Loucy (cell line): ENCODE results near the gene PDE10A.

Source experiments
- H2AFZ ChIP-seq: fragments of 200-600 bp; sonication (generic); 2 replicates; pipeline ENCODE4 v1.6.0; 2016; ENCODE audit warnings: antibody characterized with exemption, mild to moderate bottlenecking, low read length, moderate library complexity
- H3F3A ChIP-seq: fragments of 200-600 bp; 2 replicates; pipeline ENCODE4 v1.6.0; 2016; ENCODE audit warnings: antibody characterized with exemption, low read depth, mild to moderate bottlenecking
- H3K27me3 ChIP-seq: fragments of 200-600 bp; sonication (generic); 2 replicates; pipeline ENCODE4 v1.6.1; 2014; ENCODE audit warnings: low read length, mild to moderate bottlenecking; ENCODE audit not compliant: insufficient read depth, poor library complexity, severe bottlenecking
- H3K36me3 ChIP-seq: fragments of 200-600 bp; sonication (generic); 2 replicates; pipeline ENCODE4 v1.6.1; 2016; ENCODE audit warnings: low read length; ENCODE audit not compliant: insufficient read depth
- H3K4me1 ChIP-seq: fragments of 200-600 bp; sonication (generic); 2 replicates; pipeline ENCODE4 v1.5.1; 2014; ENCODE audit warnings: low read length, mild to moderate bottlenecking; ENCODE audit not compliant: insufficient read depth, poor library complexity, severe bottlenecking
- H3K4me2 ChIP-seq: fragments of 200-600 bp; sonication (generic); 2 replicates; pipeline ENCODE4 v1.6.0; 2014; ENCODE audit warnings: antibody characterized with exemption, low read length, low read depth, mild to moderate bottlenecking; ENCODE audit not compliant: poor library complexity, severe bottlenecking
- H3K4me3 ChIP-seq: fragments of 200-600 bp; sonication (generic); 2 replicates; pipeline ENCODE4 v1.5.1; 2014; ENCODE audit warnings: low read length, mild to moderate bottlenecking, mixed read lengths; ENCODE audit not compliant: poor library complexity, severe bottlenecking
- H3K79me2 ChIP-seq: fragments of 200-600 bp; sonication (generic); 2 replicates; pipeline ENCODE4 v1.6.1; 2014; ENCODE audit warnings: low read length; ENCODE audit not compliant: insufficient read depth
- H3K9ac ChIP-seq: fragments of 200-600 bp; sonication (generic); 2 replicates; pipeline ENCODE4 v1.6.0; 2014; ENCODE audit warnings: mild to moderate bottlenecking, low read depth, low read length, moderate library complexity; ENCODE audit not compliant: poor library complexity, severe bottlenecking
- H3K9me2 ChIP-seq: fragments of 200-600 bp; sonication (generic); replicated peaks from 2 replicates; pipeline ENCODE4 v1.6.1; 2016; ENCODE audit warnings: low read depth, low read length, mixed read lengths
- H3K9me3 ChIP-seq: fragments of 200-600 bp; sonication (generic); 2 replicates; pipeline ENCODE4 v1.6.1; 2014; ENCODE audit warnings: mild to moderate bottlenecking, antibody characterized with exemption, low read length, low read depth; ENCODE audit not compliant: insufficient read depth
- H4K20me1 ChIP-seq: fragments of 200-600 bp; sonication (generic); 2 replicates; pipeline ENCODE4 v1.6.0; 2014; ENCODE audit warnings: antibody characterized with exemption, low read length, mild to moderate bottlenecking; ENCODE audit not compliant: insufficient read depth, poor library complexity, severe bottlenecking
- CTCF ChIP-seq: fragments of 200-600 bp; sonication (generic); conservative IDR thresholded peaks from 2 replicates; pipeline ENCODE4 v1.5.1; 2014; ENCODE audit warnings: mild to moderate bottlenecking, antibody characterized with exemption, low read length
- EZH2phosphoT487 ChIP-seq: fragments of 200-600 bp; IDR thresholded peaks from 2 replicates; pipeline ENCODE4 v1.6.1; 2018; ENCODE audit warnings: antibody characterized with exemption, mild to moderate bottlenecking, moderate library complexity, borderline replicate concordance

The PDE10A gene

GRCh38 chr6:165665384-165665672 lies 2.3 kb upstream of the PDE10A start:
- Histone ChIP-seq H3F3A (no peaks in the 10 kb centered on the region), H3K9me2 (no peaks in the 10 kb centered on the region), H3K4me2 (no peak overlapping the region), H3K36me3 (no peaks in the 10 kb centered on the region), H3K27me3 (no peaks in the 10 kb centered on the region), H3K4me3 (no peak overlapping the region), H4K20me1 (no peaks in the 10 kb centered on the region), H2AFZ (no peak overlapping the region), H3K9me3 (no peaks in the 10 kb centered on the region), H3K79me2 (no peaks in the 10 kb centered on the region), H3K9ac (no peak overlapping the region), H3K4me1 (no peaks in the 10 kb centered on the region)
- TF ChIP-seq EZH2phosphoT487 (no peak), CTCF (no peak)

GRCh38 chr6:165664559-165665383 lies 1.7 kb upstream of the PDE10A start:
- no peaks in the 10 kb centered on the region for H3K4me1 ChIP-seq
- H3K4me2 ChIP-seq = no peak overlapping the region
- no peak overlapping the region for H3K4me3 ChIP-seq
- no peaks in the 10 kb centered on the region for H3K79me2 ChIP-seq
- no peaks in the 10 kb centered on the region for H3K9me2 ChIP-seq
- no peak overlapping the region for H3K9ac ChIP-seq
- H3K27me3 ChIP-seq = no peaks in the 10 kb centered on the region
- H3K36me3 ChIP-seq = no peaks in the 10 kb centered on the region
- H2AFZ ChIP-seq = no peak overlapping the region
- H3F3A ChIP-seq = no peaks in the 10 kb centered on the region
- TF ChIP-seq EZH2phosphoT487 (no peak), CTCF (no peak)
- H3K9me3 ChIP-seq = no peaks in the 10 kb centered on the region
- no peaks in the 10 kb centered on the region for H4K20me1 ChIP-seq

GRCh38 chr6:165663736-165664558 lies 906 bp upstream of the PDE10A start:
- H3K4me2 ChIP-seq = no peak overlapping the region
- no peaks in the 10 kb centered on the region for H3K27me3 ChIP-seq
- H3K9ac ChIP-seq = no peak overlapping the region
- H3K4me1 ChIP-seq = no peaks in the 10 kb centered on the region
- no peak for TF ChIP-seq EZH2phosphoT487
- no peak for TF ChIP-seq CTCF
- H3K9me2 ChIP-seq = no peaks in the 10 kb centered on the region
- H3K79me2 ChIP-seq = no peaks in the 10 kb centered on the region
- no peak overlapping the region for H3K4me3 ChIP-seq
- H3K36me3 ChIP-seq = no peaks in the 10 kb centered on the region
- no peaks in the 10 kb centered on the region for H3K9me3 ChIP-seq
- H2AFZ ChIP-seq = no peak overlapping the region
- no peaks in the 10 kb centered on the region for H4K20me1 ChIP-seq
- no peaks in the 10 kb centered on the region for H3F3A ChIP-seq
